ENCODE measurements around the gene FKBP15.

The FKBP15 gene

GRCh38 chr9:113166039-113166438 lies 55.0 kb downstream of the FKBP15 start:
- TF ChIP-seq, protein P1, sequence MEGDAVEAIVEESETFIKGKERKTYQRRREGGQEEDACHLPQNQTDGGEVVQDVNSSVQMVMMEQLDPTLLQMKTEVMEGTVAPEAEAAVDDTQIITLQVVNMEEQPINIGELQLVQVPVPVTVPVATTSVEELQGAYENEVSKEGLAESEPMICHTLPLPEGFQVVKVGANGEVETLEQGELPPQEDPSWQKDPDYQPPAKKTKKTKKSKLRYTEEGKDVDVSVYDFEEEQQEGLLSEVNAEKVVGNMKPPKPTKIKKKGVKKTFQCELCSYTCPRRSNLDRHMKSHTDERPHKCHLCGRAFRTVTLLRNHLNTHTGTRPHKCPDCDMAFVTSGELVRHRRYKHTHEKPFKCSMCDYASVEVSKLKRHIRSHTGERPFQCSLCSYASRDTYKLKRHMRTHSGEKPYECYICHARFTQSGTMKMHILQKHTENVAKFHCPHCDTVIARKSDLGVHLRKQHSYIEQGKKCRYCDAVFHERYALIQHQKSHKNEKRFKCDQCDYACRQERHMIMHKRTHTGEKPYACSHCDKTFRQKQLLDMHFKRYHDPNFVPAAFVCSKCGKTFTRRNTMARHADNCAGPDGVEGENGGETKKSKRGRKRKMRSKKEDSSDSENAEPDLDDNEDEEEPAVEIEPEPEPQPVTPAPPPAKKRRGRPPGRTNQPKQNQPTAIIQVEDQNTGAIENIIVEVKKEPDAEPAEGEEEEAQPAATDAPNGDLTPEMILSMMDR (IDR thresholded peaks at IDR 0.05; ENCODE audit: low read depth, low read length) = no peak
- no peak overlapping the region for H3K4me3 ChIP-seq (ENCODE audit: low read depth, low read length)

GRCh38 chr9:113164536-113165300 lies 56.4 kb downstream of the FKBP15 start:
- TF ChIP-seq, protein P1 (IDR thresholded peaks at IDR 0.05; ENCODE audit: low read depth, low read length) = no peak
- H3K4me3 ChIP-seq (ENCODE audit: low read depth, low read length) = no peak overlapping the region

- TF ChIP-seq, protein P1 (IDR thresholded peaks at IDR 0.05; ENCODE audit: low read depth, low read length) = no peak
Observed at GRCh38 chr9:113163001-113163400, 58.1 kb downstream of the FKBP15 start.

GRCh38 chr9:113160571-113160970 lies 60.5 kb downstream of the FKBP15 start:
- TF ChIP-seq, protein P1 (IDR thresholded peaks at IDR 0.05; ENCODE audit: low read depth, low read length) = no peak
- no peak overlapping the region for H3K4me3 ChIP-seq (ENCODE audit: low read depth, low read length)

More at GRCh38 chr9:113163001-113163400, 58.1 kb downstream of the FKBP15 start:
- no peak overlapping the region for H3K4me3 ChIP-seq (ENCODE audit: low read depth, low read length)

DNA sequence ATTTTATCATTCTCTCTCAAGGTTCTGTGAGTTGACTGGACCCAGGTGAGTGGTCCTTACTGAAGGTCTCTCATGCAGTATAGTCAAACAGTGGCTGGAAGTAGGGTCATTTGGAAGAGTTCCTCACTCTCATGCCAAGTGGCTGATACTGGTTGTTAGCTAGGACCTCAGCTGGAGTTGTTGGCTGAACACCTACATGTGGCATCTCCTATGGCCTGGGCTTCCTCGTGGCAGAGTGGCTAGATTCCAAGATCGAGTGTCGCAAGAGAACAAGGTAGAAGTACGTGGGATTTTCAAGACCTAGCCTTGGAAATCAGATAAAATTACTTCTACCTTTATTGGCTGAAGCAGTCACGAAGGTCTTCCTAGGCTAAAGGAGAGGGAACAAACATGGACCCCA lies 62.6 kb downstream of the FKBP15 start:
- TF ChIP-seq, protein P1 (IDR thresholded peaks at IDR 0.05; ENCODE audit: low read depth, low read length) = no peak
- no peak overlapping the region for H3K4me3 ChIP-seq (ENCODE audit: low read depth, low read length)

DNA sequence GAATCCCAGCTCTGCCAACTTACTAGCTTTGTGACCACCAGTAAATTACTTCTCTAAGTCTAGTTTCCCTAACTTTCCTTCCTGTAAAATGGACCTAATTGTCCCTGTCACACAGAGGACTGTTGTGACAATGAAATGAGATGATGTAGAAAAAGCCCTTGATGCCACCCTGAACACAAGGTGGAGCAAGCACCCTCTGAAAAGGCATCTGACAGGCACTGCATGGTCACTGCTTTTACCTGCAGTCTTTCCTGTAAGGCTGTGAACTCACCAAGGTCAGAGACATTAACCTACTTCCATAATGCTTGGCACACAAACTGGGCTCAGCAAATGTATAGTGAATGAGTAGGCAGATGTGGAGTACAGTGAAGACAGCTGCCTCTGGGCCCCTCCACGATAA lies 64.2 kb downstream of the FKBP15 start:
- TF ChIP-seq, protein P1 (IDR thresholded peaks at IDR 0.05; ENCODE audit: low read depth, low read length) = no peak
- H3K4me3 ChIP-seq (ENCODE audit: low read depth, low read length) = no peak overlapping the region

DNA sequence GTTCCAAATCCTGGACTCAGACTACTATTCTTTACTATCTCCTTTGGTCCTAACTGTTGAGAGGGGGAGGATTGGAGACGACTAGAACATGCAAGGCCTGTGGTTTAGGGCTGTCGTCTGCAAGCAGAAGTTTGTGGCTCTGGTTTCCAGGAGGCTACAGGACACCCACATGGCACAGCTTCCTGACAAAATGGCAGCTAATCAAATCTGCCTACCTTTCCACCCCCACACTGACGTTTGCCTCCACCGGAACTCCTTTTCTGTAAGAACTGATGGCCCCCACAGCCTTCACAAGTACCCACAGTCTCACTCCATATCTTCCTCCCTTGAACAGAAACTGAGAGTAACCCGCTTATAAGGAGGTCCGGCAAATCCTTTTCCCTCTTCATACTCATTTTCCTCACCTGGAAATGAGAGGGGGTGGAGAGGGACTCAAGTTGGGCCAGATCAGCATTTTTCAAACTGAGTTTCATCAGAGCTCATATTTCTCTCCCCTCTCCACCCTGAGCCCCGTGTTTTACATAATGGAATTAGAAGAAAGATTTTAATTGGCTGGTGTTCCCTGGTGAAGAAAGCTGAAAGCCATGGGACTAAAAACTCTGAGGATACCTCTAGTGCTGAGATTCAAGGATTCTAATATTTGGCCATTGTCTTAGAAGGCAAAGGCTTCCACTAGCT lies 65.0 kb downstream of the FKBP15 start:
- TF ChIP-seq, protein P1 (IDR thresholded peaks at IDR 0.05; ENCODE audit: low read depth, low read length) = no peak
- H3K4me3 ChIP-seq (ENCODE audit: low read depth, low read length) = no peak overlapping the region

Data from WI38 (cell line).